ENCODE data around the gene UVSSA.

UVSSA gene

GRCh38 chr4:1408418-1408817, 61.4 kb downstream of the UVSSA start:
- TF ChIP-seq, protein P1, sequence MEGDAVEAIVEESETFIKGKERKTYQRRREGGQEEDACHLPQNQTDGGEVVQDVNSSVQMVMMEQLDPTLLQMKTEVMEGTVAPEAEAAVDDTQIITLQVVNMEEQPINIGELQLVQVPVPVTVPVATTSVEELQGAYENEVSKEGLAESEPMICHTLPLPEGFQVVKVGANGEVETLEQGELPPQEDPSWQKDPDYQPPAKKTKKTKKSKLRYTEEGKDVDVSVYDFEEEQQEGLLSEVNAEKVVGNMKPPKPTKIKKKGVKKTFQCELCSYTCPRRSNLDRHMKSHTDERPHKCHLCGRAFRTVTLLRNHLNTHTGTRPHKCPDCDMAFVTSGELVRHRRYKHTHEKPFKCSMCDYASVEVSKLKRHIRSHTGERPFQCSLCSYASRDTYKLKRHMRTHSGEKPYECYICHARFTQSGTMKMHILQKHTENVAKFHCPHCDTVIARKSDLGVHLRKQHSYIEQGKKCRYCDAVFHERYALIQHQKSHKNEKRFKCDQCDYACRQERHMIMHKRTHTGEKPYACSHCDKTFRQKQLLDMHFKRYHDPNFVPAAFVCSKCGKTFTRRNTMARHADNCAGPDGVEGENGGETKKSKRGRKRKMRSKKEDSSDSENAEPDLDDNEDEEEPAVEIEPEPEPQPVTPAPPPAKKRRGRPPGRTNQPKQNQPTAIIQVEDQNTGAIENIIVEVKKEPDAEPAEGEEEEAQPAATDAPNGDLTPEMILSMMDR (IDR thresholded peaks at IDR 0.05; ENCODE audit: low read depth, low read length, missing control alignments) = no peak
- no peak for DNase-seq (ENCODE audit: low read depth)
- H3K4me3 ChIP-seq (ENCODE audit: low read depth, low read length) = no peak overlapping the region
- in situ Hi-C loops (cut with HindIII; ENCODE audit: low sequenced_read_pairs) = no loop called here

GRCh38 chr4:1409079-1409478, 62.1 kb downstream of the UVSSA start:
- no peak overlapping the region for H3K4me3 ChIP-seq (ENCODE audit: low read depth, low read length)
- DNase-seq (ENCODE audit: low read depth) = no peak
- TF ChIP-seq, protein P1 (IDR thresholded peaks at IDR 0.05; ENCODE audit: low read depth, low read length, missing control alignments) = no peak
- in situ Hi-C loops (cut with HindIII; ENCODE audit: low sequenced_read_pairs) = no loop called here

DNA sequence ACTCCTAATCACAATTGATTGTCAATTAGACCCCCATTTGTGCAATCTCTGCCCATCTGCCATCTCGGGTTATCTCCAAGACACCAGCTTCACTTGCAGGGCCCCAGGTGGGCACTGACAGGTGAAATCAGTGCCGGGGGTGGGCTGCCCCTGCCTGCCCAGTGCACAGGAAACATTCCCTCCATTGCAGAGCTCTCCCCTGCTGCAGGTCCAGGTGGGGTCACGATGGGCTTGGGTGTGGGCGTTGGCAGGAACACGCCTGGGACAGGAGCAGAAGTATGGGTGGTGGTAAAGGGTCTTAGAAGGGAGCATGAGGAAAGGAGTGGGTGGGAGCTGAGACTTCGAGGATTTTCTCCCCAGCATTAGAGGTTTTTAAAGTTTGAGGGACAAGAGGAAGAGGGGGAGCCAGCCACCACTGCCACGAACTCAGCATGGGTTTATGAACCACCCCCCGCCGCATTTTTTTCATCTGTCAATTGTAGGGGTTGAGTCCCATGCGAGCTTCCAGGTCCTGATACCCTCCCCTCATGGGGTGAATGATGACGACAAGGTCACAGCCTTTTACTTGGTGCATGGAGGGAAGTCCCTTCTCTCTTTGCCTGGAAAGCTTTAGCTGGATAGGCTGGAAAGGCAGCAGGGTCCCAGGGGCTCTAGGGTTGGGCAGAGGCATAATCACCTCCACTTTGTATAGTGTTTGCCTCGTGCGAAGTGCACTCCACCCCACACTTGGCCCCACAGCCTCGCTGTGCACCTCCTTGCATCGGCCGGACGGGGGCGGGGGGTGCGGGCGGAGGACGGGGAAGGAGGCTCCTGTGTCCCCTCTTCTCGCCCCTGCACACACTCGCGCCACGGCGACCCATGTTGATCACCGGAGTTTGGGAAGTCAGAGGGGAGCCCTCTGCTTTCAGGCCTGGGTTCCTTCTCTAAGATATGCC, 62.8 kb downstream of the UVSSA start:
- no peak overlapping the region for H3K4me3 ChIP-seq (ENCODE audit: low read depth, low read length)
- TF ChIP-seq, protein P1 (IDR thresholded peaks at IDR 0.05; ENCODE audit: low read depth, low read length, missing control alignments) = no peak
- in situ Hi-C loops (cut with HindIII; ENCODE audit: low sequenced_read_pairs) = no loop called here
- no peak for DNase-seq (ENCODE audit: low read depth)

DNA sequence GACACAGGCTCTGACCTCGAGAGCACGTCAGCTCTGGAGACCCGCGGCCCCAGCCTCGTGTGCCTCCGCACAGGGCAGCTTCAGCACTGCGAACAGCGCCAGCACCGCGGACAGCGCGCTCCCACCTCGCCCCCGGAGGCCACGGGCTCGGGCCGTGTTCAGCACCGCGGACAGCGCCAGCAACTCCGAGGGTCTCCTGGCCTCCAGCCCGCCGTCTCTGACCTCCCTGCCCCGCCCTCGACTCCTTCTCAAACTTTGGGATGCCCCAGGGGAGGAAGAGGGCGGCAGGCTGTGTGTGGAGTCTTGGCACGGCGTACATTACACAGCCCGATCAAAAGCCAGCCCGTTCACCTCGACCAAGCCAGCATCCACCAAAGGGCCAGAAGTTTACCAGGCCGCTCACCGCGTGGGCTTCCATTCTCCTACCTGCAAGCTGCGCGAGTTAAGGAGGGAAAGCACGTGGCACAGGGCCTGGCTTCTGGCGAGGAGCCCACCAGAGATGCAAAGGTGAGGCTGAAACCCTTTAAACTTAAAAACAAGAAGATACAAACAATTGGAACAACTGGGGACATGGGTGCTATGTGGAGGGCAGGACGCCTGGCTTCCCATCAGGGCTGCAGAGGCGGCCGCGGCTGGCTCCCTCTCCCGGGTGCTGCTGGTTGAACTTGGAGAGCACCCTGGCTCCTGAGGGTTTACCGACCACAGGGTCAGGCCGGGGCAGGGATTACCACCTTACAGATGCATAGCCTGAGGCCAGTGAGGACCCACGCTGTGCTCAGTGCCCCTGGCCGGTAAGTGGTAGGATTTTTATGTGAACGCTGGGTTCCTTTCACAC, 63.7 kb downstream of the UVSSA start:
- no peak for DNase-seq (ENCODE audit: low read depth)
- TF ChIP-seq, protein P1 (IDR thresholded peaks at IDR 0.05; ENCODE audit: low read depth, low read length, missing control alignments) = no peak
- no peak overlapping the region for H3K4me3 ChIP-seq (ENCODE audit: low read depth, low read length)
- in situ Hi-C loops (cut with HindIII; ENCODE audit: low sequenced_read_pairs) = no loop called here

GRCh38 chr4:1411436-1412375, 64.7 kb downstream of the UVSSA start:
- no peak overlapping the region for H3K4me3 ChIP-seq (ENCODE audit: low read depth, low read length)
- TF ChIP-seq, protein P1 (IDR thresholded peaks at IDR 0.05; ENCODE audit: low read depth, low read length, missing control alignments) = no peak
- in situ Hi-C loops (cut with HindIII; ENCODE audit: low sequenced_read_pairs) = no loop called here
- DNase-seq (ENCODE audit: low read depth) = no peak
